Measurements from ENCODE around the gene LIN7C. TPM values are rescaled to one million over a fixed set of nuclear protein-coding genes. Genes with fewer than 3 reads are reported as not detected.
A peak's percentile ranks its signal among the peaks of the same experiment; 100 is the strongest.

LIN7C gene
- total and polyA plus RNA-seq, 2 of the 13 experiments (the other 11 are each of a cell fraction or from before 2014, with no cell fraction given) = 14.8 to 37.2 TPM

DNA sequence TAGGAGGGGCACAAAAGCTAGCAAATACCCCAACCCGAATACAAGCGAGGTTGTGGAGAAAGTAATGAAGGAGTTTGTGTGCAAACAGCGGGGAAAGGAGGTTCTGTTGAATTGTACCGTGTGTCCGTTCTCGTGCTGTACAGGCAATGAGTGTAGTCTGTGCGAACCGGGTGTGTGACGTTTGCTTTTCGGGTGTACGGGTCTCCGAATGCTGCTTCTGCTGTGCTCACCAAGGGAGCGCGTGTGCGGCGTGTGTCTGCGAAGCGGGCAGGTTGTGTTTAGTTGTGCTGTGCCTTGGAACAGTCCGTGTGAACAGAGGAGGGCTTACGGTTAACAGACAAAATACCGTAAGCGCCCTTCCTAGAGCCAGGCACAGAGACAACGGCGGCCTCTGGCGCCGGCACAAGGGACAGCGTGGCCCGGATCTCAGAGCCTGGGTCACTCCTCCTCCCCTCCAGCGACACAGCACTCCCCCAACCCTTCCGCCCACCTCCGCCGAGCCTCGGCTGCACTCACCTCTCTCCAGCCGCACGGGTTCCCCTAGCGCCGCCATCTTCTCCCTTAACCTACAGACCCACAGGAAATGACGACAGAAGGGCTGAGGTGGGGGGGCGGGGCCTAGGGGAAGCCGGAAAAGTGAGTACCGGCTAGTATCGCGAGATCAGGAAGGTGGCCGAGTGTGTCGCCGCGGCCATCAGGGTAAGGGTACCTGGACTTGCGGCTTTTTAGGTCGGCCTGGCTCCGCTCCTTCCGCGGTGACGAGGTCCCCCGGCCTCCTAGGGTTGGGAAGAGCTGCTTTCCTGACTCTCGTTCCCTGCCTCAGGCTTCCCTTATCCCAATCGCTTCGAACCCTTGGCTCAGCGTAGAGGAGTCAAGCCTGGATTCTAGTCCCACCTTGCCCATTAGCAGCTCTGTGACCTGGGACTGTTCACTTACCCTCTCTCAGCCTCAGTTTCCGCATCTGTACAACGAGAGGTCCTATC, at the start of gene LIN7C (continued):
- TF ChIP-seq CEBPG (CRISPR knock-in tag; IDR thresholded peaks at IDR 0.05) (no peak), KDM2A (CRISPR knock-in tag; IDR thresholded peaks at IDR 0.05; ENCODE audit: borderline replicate concordance, low read depth) (peak; percentile 80), HNRNPK (IDR thresholded peaks at IDR 0.05; ENCODE audit: low read depth, low read length, poor library complexity, severe bottlenecking) (peak; percentile 63), ZFP90 (CRISPR knock-in tag; IDR thresholded peaks at IDR 0.05; ENCODE audit: borderline replicate concordance) (no peak; the same call in 1 of the 2 replicates), KDM6A (CRISPR knock-in tag; IDR thresholded peaks at IDR 0.05; ENCODE audit: low read depth) (no peak), ZFP36 (IDR thresholded peaks at IDR 0.05; ENCODE audit: borderline replicate concordance, low read depth, low read length, partially characterized antibody) (no peak), ZNF660 (CRISPR knock-in tag; IDR thresholded peaks at IDR 0.05; ENCODE audit: borderline replicate concordance, low read depth) (no peak), GATAD1 (CRISPR knock-in tag; IDR thresholded peaks at IDR 0.05) (peak; percentile 92; the same call in 1 of the 2 replicates), SP2 (CRISPR knock-in tag; IDR thresholded peaks at IDR 0.05) (peak; percentile 68)
- TF ChIP-seq, protein P1, sequence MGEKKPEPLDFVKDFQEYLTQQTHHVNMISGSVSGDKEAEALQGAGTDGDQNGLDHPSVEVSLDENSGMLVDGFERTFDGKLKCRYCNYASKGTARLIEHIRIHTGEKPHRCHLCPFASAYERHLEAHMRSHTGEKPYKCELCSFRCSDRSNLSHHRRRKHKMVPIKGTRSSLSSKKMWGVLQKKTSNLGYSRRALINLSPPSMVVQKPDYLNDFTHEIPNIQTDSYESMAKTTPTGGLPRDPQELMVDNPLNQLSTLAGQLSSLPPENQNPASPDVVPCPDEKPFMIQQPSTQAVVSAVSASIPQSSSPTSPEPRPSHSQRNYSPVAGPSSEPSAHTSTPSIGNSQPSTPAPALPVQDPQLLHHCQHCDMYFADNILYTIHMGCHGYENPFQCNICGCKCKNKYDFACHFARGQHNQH (CRISPR knock-in tag; IDR thresholded peaks at IDR 0.05) = no peak
- TF ChIP-seq, protein P2, sequence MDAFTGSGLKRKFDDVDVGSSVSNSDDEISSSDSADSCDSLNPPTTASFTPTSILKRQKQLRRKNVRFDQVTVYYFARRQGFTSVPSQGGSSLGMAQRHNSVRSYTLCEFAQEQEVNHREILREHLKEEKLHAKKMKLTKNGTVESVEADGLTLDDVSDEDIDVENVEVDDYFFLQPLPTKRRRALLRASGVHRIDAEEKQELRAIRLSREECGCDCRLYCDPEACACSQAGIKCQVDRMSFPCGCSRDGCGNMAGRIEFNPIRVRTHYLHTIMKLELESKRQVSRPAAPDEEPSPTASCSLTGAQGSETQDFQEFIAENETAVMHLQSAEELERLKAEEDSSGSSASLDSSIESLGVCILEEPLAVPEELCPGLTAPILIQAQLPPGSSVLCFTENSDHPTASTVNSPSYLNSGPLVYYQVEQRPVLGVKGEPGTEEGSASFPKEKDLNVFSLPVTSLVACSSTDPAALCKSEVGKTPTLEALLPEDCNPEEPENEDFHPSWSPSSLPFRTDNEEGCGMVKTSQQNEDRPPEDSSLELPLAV (CRISPR knock-in tag; conservative IDR thresholded peaks at IDR 0.05; ENCODE audit: low read depth) = no peak
- TF ChIP-seq, protein P3, sequence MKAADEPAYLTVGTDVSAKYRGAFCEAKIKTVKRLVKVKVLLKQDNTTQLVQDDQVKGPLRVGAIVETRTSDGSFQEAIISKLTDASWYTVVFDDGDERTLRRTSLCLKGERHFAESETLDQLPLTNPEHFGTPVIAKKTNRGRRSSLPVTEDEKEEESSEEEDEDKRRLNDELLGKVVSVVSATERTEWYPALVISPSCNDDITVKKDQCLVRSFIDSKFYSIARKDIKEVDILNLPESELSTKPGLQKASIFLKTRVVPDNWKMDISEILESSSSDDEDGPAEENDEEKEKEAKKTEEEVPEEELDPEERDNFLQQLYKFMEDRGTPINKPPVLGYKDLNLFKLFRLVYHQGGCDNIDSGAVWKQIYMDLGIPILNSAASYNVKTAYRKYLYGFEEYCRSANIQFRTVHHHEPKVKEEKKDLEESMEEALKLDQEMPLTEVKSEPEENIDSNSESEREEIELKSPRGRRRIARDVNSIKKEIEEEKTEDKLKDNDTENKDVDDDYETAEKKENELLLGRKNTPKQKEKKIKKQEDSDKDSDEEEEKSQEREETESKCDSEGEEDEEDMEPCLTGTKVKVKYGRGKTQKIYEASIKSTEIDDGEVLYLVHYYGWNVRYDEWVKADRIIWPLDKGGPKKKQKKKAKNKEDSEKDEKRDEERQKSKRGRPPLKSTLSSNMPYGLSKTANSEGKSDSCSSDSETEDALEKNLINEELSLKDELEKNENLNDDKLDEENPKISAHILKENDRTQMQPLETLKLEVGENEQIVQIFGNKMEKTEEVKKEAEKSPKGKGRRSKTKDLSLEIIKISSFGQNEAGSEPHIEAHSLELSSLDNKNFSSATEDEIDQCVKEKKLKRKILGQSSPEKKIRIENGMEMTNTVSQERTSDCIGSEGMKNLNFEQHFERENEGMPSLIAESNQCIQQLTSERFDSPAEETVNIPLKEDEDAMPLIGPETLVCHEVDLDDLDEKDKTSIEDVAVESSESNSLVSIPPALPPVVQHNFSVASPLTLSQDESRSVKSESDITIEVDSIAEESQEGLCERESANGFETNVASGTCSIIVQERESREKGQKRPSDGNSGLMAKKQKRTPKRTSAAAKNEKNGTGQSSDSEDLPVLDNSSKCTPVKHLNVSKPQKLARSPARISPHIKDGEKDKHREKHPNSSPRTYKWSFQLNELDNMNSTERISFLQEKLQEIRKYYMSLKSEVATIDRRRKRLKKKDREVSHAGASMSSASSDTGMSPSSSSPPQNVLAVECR (CRISPR knock-in tag; IDR thresholded peaks at IDR 0.05; ENCODE audit: borderline replicate concordance) = peak; percentile 62; the same call in 1 of the 2 replicates
- TF ChIP-seq, protein P4, sequence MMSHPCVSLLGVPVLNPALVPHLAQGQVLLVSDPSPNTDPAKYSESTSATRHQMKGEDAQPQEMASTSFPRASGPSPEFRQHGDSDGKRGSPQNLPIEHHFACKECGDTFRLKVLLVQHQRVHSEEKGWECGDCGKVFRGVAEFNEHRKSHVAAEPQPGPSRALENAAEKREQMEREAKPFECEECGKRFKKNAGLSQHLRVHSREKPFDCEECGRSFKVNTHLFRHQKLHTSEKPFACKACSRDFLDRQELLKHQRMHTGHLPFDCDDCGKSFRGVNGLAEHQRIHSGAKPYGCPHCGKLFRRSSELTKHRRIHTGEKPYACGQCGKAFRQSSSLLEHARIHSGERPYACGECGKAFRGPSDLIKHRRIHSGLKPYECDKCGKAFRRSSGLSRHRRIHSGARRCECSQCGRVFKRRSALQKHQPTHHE (CRISPR knock-in tag; IDR thresholded peaks at IDR 0.05; ENCODE audit: borderline replicate concordance) = 0 out of 2 replicates have a peak, but pooled peaks have one; percentile 23
- TF ChIP-seq, protein P5, sequence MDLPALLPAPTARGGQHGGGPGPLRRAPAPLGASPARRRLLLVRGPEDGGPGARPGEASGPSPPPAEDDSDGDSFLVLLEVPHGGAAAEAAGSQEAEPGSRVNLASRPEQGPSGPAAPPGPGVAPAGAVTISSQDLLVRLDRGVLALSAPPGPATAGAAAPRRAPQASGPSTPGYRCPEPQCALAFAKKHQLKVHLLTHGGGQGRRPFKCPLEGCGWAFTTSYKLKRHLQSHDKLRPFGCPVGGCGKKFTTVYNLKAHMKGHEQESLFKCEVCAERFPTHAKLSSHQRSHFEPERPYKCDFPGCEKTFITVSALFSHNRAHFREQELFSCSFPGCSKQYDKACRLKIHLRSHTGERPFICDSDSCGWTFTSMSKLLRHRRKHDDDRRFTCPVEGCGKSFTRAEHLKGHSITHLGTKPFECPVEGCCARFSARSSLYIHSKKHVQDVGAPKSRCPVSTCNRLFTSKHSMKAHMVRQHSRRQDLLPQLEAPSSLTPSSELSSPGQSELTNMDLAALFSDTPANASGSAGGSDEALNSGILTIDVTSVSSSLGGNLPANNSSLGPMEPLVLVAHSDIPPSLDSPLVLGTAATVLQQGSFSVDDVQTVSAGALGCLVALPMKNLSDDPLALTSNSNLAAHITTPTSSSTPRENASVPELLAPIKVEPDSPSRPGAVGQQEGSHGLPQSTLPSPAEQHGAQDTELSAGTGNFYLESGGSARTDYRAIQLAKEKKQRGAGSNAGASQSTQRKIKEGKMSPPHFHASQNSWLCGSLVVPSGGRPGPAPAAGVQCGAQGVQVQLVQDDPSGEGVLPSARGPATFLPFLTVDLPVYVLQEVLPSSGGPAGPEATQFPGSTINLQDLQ (CRISPR knock-in tag; IDR thresholded peaks at IDR 0.05) = 0 out of 2 replicates have a peak, but pooled peaks have one; percentile 36
